HG02943 (cell line): ENCODE data around the gene SPEF1.
A peak's percentile ranks its signal among the peaks of the same experiment; 100 is the strongest.

Experiments
- ATAC-seq: cut with Tn5 transposase; IDR thresholded peaks from one replicate; pipeline ENCODE4 v1.9.1; 2021; ENCODE audit warnings: mild to moderate bottlenecking, low read depth, moderate library complexity; ENCODE audit not compliant: unreplicated experiment

The SPEF1 gene

GRCh38 chr20:3767427-3768341, 13.6 kb downstream of the SPEF1 start, which contains the start of gene ADISSP:
Gene ADISSP (minus strand): TSS chr20:3767753. CDS start chr20:3760100, 7,653 bp downstream.
- peak; percentile 92 for ATAC-seq

- ATAC-seq, result no peak
Measured at GRCh38 chr20:3767110-3767426, 14.2 kb downstream of the SPEF1 start.

GRCh38 chr20:3766422-3767109, 14.7 kb downstream of the SPEF1 start:
- ATAC-seq, result no peak

GRCh38 chr20:3765171-3765882, 15.9 kb downstream of the SPEF1 start:
- no peak for ATAC-seq

- ATAC-seq, result no peak
Measured at GRCh38 chr20:3764659-3765058, 16.6 kb downstream of the SPEF1 start.

- ATAC-seq, result no peak
Measured at GRCh38 chr20:3763671-3764601, 17.3 kb downstream of the SPEF1 start.

GRCh38 chr20:3760655-3761348, 20.4 kb downstream of the SPEF1 start:
- ATAC-seq, result no peak

GRCh38 chr20:3759884-3760283, 21.4 kb downstream of the SPEF1 start:
- ATAC-seq, result no peak

- no peak for ATAC-seq
Measured at GRCh38 chr20:3759316-3759823, 21.9 kb downstream of the SPEF1 start.

GRCh38 chr20:3758566-3758965, 22.7 kb downstream of the SPEF1 start:
- no peak for ATAC-seq

- ATAC-seq, result no peak
Measured at GRCh38 chr20:3757268-3757667, 24.0 kb downstream of the SPEF1 start.

- no peak for ATAC-seq
Measured at GRCh38 chr20:3755814-3756480, 25.3 kb downstream of the SPEF1 start.

- ATAC-seq, result no peak
Measured at GRCh38 chr20:3755269-3755668, 26.0 kb downstream of the SPEF1 start.

GRCh38 chr20:3754276-3754630, 27.0 kb downstream of the SPEF1 start:
- ATAC-seq, result no peak

GRCh38 chr20:3753501-3754275, 27.6 kb downstream of the SPEF1 start:
- no peak for ATAC-seq

- ATAC-seq, result no peak
Measured at GRCh38 chr20:3753098-3753497, 28.1 kb downstream of the SPEF1 start.

- ATAC-seq, result no peak
Measured at GRCh38 chr20:3752386-3752759, 28.9 kb downstream of the SPEF1 start.
